GM08714 (cell line): ENCODE measurements around the gene IRAK4.

Experiments used
- H3K4me3 ChIP-seq: fragments of 200-500 bp; sonication (Bioruptor generic); 2 replicates; pipeline ENCODE4 v1.5.1; 2014; ENCODE audit warnings: mild to moderate bottlenecking, low read length, inconsistent platforms
- ZNF274 ChIP-seq: IDR thresholded peaks from 2 replicates; pipeline ENCODE4 v1.6.1; 2012; ENCODE audit warnings: mild to moderate bottlenecking, low read depth, low read length

IRAK4 gene

GRCh38 chr12:43754015-43754414 lies 4.7 kb upstream of the IRAK4 start:
- TF ChIP-seq ZNF274 = no peak
- no peak overlapping the region for H3K4me3 ChIP-seq

GRCh38 chr12:43758247-43758727 lies 464 bp upstream of the IRAK4 start:
- H3K4me3 ChIP-seq = peak overlapping the region; percentile 94
- TF ChIP-seq ZNF274 = no peak

- no peak for TF ChIP-seq ZNF274
- peak overlapping the region; percentile 85 for H3K4me3 ChIP-seq
Observed at GRCh38 chr12:43760396-43760795, 1.6 kb downstream of the IRAK4 start.

- no peak for TF ChIP-seq ZNF274
- H3K4me3 ChIP-seq = no peak overlapping the region
Observed at GRCh38 chr12:43761500-43761899, 2.7 kb downstream of the IRAK4 start.

DNA sequence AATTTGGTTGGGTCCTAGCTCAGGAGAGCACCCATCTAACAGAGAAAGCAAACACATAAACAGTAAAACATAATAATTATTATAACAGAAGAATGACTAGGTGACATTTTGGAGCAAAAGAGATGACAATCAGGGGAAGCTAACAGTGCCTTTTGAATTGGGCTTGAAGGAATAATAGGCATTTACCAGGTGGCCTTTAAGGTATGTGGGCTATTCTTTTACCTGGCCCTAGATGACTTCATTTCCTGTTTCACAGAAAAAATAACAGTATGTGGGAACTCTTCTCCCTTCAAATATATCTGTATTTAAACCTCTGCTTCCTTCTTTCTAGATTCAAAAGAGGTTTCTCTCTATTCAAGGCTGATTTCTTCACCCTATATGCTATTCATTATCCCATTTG lies 3.8 kb downstream of the IRAK4 start:
- H3K4me3 ChIP-seq = no peak overlapping the region; the same call in 1 of the 2 replicates
- no peak for TF ChIP-seq ZNF274

- TF ChIP-seq ZNF274 = no peak
- H3K4me3 ChIP-seq = no peak overlapping the region
Observed at GRCh38 chr12:43763769-43764168, 5.0 kb downstream of the IRAK4 start.

DNA sequence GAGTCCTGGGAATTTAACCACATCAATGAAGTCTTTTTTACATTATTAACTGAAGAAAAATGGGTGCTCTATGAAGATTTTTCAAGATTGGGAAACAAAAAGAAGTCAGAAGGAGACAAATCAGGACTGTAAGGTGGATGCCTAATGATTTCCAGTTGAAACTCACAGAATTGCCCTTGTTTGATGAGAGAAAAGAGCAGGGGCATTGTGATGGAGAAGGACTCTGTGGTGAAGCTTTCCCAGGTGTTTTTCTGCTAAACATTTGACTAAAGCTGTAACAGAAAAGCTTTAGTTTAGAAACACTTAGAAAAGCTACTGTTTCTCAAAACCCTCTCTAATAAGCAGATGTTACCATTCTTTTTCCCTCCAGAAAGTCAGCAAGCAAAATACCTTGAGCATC lies 5.8 kb downstream of the IRAK4 start:
- no peak for TF ChIP-seq ZNF274
- H3K4me3 ChIP-seq = no peak overlapping the region

- TF ChIP-seq ZNF274 = no peak
- no peak overlapping the region for H3K4me3 ChIP-seq
Observed at GRCh38 chr12:43766291-43766690, 7.5 kb downstream of the IRAK4 start.

DNA sequence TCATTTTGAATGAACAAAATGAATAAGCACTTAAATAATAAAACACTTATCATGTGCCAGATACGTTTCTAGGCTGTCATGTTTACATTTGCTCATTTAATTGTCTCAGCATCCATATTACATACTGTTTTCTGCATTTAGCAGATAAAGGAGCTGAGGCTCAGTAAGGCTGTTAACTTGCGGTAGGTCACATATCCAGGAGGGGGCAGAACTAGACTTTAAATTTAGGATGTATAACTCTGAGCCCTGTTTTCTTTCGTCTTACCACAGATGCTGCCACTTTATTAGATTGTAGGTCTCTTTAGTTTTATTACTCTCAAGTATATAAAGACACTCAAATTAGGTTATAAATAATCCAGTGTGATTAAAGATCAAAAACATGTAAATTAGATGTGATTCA lies 17.7 kb downstream of the IRAK4 start:
- no peak for TF ChIP-seq ZNF274
- H3K4me3 ChIP-seq = no peak overlapping the region

- TF ChIP-seq ZNF274 = no peak
- H3K4me3 ChIP-seq = no peak overlapping the region
Observed at GRCh38 chr12:43786899-43787693, 28.3 kb downstream of the IRAK4 start.

DNA sequence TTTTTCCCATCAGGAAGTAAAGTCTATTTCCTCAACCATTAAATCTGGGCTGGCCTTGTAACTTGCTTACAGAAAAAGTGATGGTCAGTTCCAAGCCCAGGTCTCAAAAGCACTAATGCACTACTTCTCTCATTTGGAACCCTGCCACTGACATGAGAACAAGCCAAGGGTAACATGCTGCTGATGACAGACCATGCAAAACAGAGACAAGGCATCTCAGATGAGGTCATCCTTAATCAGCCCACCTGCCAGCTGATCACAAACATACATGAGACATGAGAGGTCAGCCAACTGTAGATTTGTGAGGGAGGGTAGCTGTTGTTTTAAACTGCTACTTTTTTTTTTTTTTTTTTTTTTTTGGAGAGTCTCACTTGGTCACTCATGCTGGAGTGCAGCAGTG lies 31.2 kb downstream of the IRAK4 start:
- H3K4me3 ChIP-seq = no peak overlapping the region
- TF ChIP-seq ZNF274 = no peak

- TF ChIP-seq ZNF274 = no peak
- H3K4me3 ChIP-seq = no peak overlapping the region
Observed at GRCh38 chr12:43795716-43796280, 37.0 kb downstream of the IRAK4 start.

GRCh38 chr12:43797561-43798217 lies 38.9 kb downstream of the IRAK4 start:
- no peak for TF ChIP-seq ZNF274

DNA sequence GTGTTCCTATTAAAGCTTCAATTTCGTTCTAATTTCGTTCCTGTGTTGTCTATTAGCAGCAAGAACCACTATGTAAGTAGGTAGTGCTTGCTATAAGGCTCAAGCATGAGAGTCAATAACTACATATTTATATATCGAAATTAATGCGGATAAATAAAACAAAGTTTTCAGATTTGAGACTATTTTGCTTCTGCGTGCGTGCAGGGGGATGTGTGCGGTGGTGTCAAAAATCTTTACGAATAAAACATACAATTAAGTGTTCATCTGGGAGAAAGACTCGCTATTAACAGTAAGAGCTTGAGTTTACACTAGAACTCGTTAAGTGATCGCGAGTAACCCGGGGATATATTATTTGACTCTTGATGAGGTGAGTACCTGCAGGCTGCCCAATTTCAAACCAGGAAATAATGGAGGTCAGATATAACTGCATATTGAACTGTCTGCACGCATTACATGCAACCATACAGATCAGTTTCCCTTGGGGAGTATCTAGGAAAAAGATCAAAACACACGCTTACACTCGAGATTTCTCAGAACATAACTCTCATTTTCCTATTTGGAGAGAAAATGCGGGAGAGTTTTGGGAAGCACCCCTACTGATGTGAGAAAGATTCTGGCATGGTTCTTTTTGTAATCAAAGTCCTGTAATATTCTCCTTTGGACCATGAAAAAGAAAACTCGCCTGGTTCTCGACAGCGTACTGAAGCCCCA lies 46.6 kb downstream of the IRAK4 start:
- H3K4me3 ChIP-seq = peak overlapping the region; percentile 85
- TF ChIP-seq ZNF274 = no peak

More at GRCh38 chr12:43797561-43798217, 38.9 kb downstream of the IRAK4 start:
- no peak overlapping the region for H3K4me3 ChIP-seq
